ENCODE results near the gene KRT37.
"Not testable (repeated sequence)": the region's sequence is repeated elsewhere in the genome, so short reads cannot be mapped to it uniquely, and the experiment has no call there.

KRT37 gene

GRCh38 chr17:41403404-41404023 lies 20.9 kb downstream of the KRT37 start:
- no peak for FAIRE-seq

- no peak for FAIRE-seq
Observed at GRCh38 chr17:41402161-41402560, 22.2 kb downstream of the KRT37 start.

GRCh38 chr17:41396996-41397660 lies 27.3 kb downstream of the KRT37 start, which contains the start of gene KRT31:
Gene KRT31 (minus strand): TSS chr17:41397608. CDS start chr17:41397539, 69 bp downstream.
- no peak for FAIRE-seq

- FAIRE-seq = no peak
Observed at GRCh38 chr17:41396340-41396739, 28.0 kb downstream of the KRT37 start.

GRCh38 chr17:41395611-41396010 lies 28.8 kb downstream of the KRT37 start:
- no peak for FAIRE-seq

- FAIRE-seq = not testable (repeated sequence)
Observed at GRCh38 chr17:41395044-41395443, 29.3 kb downstream of the KRT37 start.

- FAIRE-seq = no peak
Observed at GRCh38 chr17:41394254-41394996, 30.0 kb downstream of the KRT37 start.

GRCh38 chr17:41393826-41394225 lies 30.6 kb downstream of the KRT37 start:
- no peak for FAIRE-seq

GRCh38 chr17:41393294-41393693 lies 31.1 kb downstream of the KRT37 start:
- no peak for FAIRE-seq

- no peak for FAIRE-seq
Observed at GRCh38 chr17:41392278-41392677, 32.1 kb downstream of the KRT37 start.

GRCh38 chr17:41391535-41391934 lies 32.9 kb downstream of the KRT37 start:
- FAIRE-seq = no peak

- FAIRE-seq = no peak
Observed at GRCh38 chr17:41390411-41390938, 33.9 kb downstream of the KRT37 start.

- FAIRE-seq = no peak
Observed at GRCh38 chr17:41387670-41388069, 36.7 kb downstream of the KRT37 start.

- no peak for FAIRE-seq
Observed at GRCh38 chr17:41386227-41386626, 38.2 kb downstream of the KRT37 start.

GRCh38 chr17:41383690-41384089 lies 40.7 kb downstream of the KRT37 start:
- FAIRE-seq = no peak

GRCh38 chr17:41382394-41382793 lies 42.0 kb downstream of the KRT37 start:
- no peak for FAIRE-seq

GRCh38 chr17:41381943-41382342 lies 42.4 kb downstream of the KRT37 start, which contains the start of gene KRT34:
Gene KRT34 (minus strand): TSS chr17:41382306. CDS start chr17:41382246, 60 bp downstream.
- FAIRE-seq = not testable (repeated sequence)

- FAIRE-seq = not testable (repeated sequence)
Observed at GRCh38 chr17:41380091-41380490, 44.3 kb downstream of the KRT37 start.

- FAIRE-seq = no peak
Observed at GRCh38 chr17:41377546-41377945, 46.8 kb downstream of the KRT37 start.

Data from colon (tissue), 2 donors.